GM18907 (cell line): ENCODE results near the gene RHOXF2B.
"Not testable (repeated sequence)": the region's sequence is repeated elsewhere in the genome, so short reads cannot be mapped to it uniquely, and the experiment has no call there.

Source experiments
- ATAC-seq: cut with Tn5 transposase; IDR thresholded peaks from one replicate; pipeline ENCODE4 v1.9.1; 2021; ENCODE audit warnings: mild to moderate bottlenecking, moderate library complexity; ENCODE audit not compliant: unreplicated experiment

The RHOXF2B gene

GRCh38 chrX:120077590-120077989 is at the start of gene RHOXF2B:
Gene RHOXF2B, minus strand, starts transcription at chrX:120077690. Its CDS starts 138 bp downstream, at chrX:120077552.
- ATAC-seq = not testable (repeated sequence)

DNA sequence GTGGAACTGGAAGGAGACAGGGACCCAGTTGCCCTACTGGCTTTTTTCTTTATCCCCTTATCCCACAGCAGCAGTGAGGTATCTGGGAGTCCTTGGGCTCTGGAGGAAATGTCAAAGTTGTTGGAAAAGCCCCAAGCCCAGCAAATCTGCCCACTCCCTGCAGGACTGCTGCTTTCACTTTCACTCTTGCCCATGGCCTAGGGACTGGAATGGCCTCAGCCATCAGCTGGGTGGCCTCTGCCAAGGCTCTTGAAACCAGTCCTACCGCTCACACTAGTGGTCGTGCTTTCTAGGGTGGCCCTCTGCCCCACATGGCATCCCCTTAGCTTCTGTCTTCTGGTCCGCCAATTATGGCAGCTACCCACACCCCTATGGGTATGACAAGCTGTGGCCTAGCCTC is 48.0 kb upstream of the RHOXF2B start:
- ATAC-seq = no peak

GRCh38 chrX:120120223-120120622 is 42.7 kb upstream of the RHOXF2B start:
- no peak for ATAC-seq

- ATAC-seq = no peak
Observed at GRCh38 chrX:120115438-120115963, 38.0 kb upstream of the RHOXF2B start, which contains the start of gene RHOXF1. Gene RHOXF1, minus strand, starts transcription at chrX:120115913. Its CDS starts 51 bp downstream, at chrX:120115862.

GRCh38 chrX:120111611-120112010 is 34.1 kb upstream of the RHOXF2B start:
- no peak for ATAC-seq

DNA sequence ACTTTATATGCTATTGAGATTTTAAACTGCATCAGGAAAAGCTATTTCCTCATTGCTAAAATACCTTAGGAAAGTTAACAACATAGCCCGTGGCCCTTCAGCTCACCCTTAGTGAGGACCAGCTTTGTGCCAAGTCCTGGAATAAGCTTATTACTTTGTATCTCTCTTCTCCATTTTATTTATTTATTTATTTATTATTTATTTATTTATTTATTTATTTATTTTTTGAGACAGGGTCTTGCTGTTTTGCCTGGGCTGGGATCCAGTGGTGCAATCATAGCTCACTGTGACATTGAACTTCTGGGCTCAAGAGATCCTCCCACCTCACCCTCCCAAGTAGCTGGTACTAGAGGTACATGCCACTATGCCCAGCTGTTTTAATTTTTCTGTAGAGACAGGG is 31.9 kb upstream of the RHOXF2B start:
- ATAC-seq = no peak

DNA sequence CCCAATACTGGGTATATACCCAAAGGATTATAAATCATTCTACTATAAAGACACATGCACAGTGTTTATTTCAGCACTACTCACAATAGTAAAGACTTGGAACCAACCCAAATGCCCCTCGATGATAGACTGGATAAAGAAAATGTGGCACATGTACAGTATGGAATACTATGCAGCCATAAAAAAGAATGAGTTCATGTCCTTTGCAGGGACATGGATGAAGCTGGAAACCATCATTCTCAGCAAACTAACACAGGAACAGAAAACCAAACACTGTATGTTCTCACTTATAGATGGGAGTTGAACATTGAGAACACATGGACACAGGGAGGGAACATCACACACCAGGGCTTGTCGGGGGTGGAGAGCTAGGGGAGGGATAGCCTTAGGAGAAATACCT is 27.2 kb upstream of the RHOXF2B start:
- not testable (repeated sequence) for ATAC-seq

DNA sequence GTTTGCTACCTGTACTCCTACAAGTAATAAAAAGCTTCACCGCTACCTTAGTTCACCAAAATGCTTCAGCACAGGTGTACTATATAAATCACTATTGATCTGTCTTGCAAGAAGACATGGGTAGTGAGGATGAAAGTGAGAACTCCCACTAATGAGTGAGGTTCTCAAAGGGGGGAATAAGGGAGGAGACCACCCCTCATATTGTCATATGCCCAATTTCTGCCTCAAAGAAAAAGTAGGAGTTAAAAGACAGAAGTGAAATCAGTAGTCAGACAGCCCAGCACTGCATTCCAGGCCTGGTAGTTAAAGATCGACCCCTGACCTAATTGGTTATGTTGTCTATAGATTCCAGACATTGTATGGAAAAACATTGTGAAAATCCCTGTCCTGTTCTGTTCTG is 23.6 kb upstream of the RHOXF2B start:
- not testable (repeated sequence) for ATAC-seq

GRCh38 chrX:120090208-120090607 is 12.7 kb upstream of the RHOXF2B start:
- ATAC-seq = no peak

DNA sequence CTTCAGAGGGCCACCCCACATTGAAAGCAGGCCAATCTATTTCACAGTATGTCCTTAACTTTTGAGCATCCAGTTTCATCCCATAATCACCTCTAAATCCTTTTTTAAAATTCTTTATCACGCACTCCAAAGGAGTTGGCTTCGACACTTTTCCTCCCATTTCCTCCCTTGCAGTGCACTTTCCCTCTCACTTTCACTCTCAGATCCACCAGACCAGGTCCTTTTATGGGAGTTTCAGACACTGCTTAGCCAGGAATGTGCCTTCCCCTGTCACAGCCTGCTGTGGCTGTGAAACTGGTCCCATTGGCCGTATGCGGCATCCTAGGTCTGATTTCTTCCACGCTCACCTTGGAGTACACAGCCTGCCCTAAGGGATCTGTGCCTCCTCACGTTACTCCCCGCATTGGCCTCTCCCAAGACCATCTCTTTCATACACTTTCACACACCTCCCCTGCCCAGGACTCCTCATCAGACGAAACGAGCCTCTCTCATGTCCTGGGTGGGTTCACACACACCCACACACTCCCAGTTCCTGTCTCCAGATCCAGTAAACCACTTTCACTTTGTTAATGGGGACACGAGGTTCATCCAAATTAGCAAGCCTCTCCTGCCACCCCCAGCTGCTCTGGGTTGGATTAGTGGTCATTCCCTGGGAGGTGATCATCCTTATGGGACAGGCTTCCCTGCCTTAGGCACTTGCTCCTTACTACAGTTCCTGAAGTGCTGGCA is 10.0 kb upstream of the RHOXF2B start:
- ATAC-seq = no peak

- not testable (repeated sequence) for ATAC-seq
Observed at GRCh38 chrX:120085553-120086185, 8.2 kb upstream of the RHOXF2B start.

- ATAC-seq = not testable (repeated sequence)
Observed at GRCh38 chrX:120066169-120066568, 11.3 kb downstream of the RHOXF2B start.

GRCh38 chrX:120042712-120043111 is 34.8 kb downstream of the RHOXF2B start:
- not testable (repeated sequence) for ATAC-seq

DNA sequence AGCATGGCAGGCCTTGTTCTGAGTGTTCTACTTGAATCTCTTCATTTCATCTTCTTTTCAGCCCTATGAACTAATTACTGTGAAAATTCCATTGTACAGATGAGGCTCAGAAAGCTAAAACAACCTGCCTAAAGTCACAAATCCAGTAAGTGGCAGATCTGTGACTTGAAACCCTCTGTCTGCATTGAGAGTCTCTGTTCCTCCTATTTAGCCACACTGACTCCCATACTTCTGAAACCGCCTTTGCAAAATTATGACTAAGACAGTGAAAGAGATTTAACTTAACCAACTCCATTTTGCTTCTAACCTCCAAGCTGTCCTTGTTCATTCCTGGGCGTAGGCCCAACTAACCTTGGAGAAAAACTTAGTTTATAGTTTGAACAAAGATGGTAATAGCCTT is 35.2 kb downstream of the RHOXF2B start:
- ATAC-seq = peak; percentile 78

- ATAC-seq = not testable (repeated sequence)
Observed at GRCh38 chrX:120040176-120040575, 37.3 kb downstream of the RHOXF2B start.

- not testable (repeated sequence) for ATAC-seq
Observed at GRCh38 chrX:120039087-120039733, 38.3 kb downstream of the RHOXF2B start.

DNA sequence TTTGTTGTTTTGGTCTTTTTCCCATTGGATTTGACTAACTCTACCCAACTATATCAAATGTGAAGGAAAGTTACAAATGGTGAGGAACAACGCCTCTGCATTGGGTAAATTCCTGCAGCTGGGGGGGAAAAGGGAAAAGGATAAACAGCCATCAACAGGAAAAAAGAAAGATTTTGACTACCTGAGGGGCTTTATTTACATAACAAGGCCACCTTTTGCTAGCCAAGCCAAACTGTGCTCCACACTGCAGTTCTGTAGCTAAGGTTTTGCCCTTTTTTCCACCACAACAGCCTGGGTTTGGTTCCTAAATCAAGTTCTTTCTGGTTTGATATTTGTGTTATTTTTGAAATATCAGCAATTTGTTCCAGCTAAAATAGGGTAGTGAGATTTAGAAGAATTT is 40.8 kb downstream of the RHOXF2B start:
- ATAC-seq = no peak

GRCh38 chrX:120035522-120036309 is 41.8 kb downstream of the RHOXF2B start:
- ATAC-seq = peak; percentile 86

GRCh38 chrX:120029354-120029753 is 48.1 kb downstream of the RHOXF2B start:
- ATAC-seq = no peak

GRCh38 chrX:120023259-120023658 is 54.2 kb downstream of the RHOXF2B start:
- no peak for ATAC-seq

GRCh38 chrX:120022763-120023162 is 54.7 kb downstream of the RHOXF2B start:
- ATAC-seq = no peak
